Adrenal gland (tissue), 12 donors: ENCODE measurements around the gene ANO2. TPM values are rescaled to one million over a fixed set of nuclear protein-coding genes. Genes with fewer than 3 reads are reported as not detected.

Experiments
- DNase-seq, 7 donors: peaks; one replicate each; pipeline ENCODE4 v3.0.0-alpha.2; 2019 to 2020
- H3K27ac ChIP-seq, 5 donors: fragments of 200-600 bp; sonication (generic) in 4 of 5; 1 replicate in 3 of 5; 2 replicates in 2 of 5; pipeline versions ENCODE4 v1.5.1 to v1.8.0; 2016 to 2020; ENCODE audit warnings: mild to moderate bottlenecking in 1 of 5
- H3K27me3 ChIP-seq: fragments of 200-600 bp; 2 replicates; pipeline ENCODE4 v1.8.0; 2021
- H3K36me3 ChIP-seq, 2 donors: fragments of 200-600 bp; replicated peaks in 1 of 2; 1 replicate in 1 of 2; 2 replicates in 1 of 2; pipeline versions ENCODE4 v1.5.1 to v1.8.0; 2018 to 2022
- H3K4me1 ChIP-seq, 2 donors: fragments of 200-600 bp; replicated peaks in 1 of 2; 1 replicate in 1 of 2; 2 replicates in 1 of 2; pipeline versions ENCODE4 v1.5.1 to v1.8.0; 2018 to 2021
- H3K4me3 ChIP-seq, 4 donors: fragments of 200-600 bp; sonication (generic) in 3 of 4; one replicate each; pipeline ENCODE4 v1.5.1; 2016 to 2018
- H3K9me3 ChIP-seq, 3 donors: fragments of 200-600 bp; sonication (generic) in 1 of 3; replicated peaks in 1 of 3; 1 replicate in 2 of 3; 2 replicates in 1 of 3; pipeline versions ENCODE4 v1.5.1 to v1.8.0; 2016 to 2021
- POLR2A ChIP-seq, 2 donors: fragments of 450-650 bp; IDR thresholded peaks; one replicate each; pipeline ENCODE4 v1.6.1; 2017; ENCODE audit warnings: antibody characterized with exemption in 2 of 2, mild to moderate bottlenecking in 2 of 2, moderate library complexity in 1 of 2
- WGBS, 4 donors: extraction: QIAGEN DNeasy Blood & Tissue Kit in 2 of 4; methylation state at CpG; one replicate each; pipeline versions ENCODE4 v1.1.5 to v1.1.7; 2013 to 2017; 5-methylcytosine and 5-hydroxymethylcytosine counted together
- intact Hi-C, 2 donors: fragments of 100-400 bp; cut with DNase I; formaldehyde crosslinking; loops; one replicate each; pipeline versions ENCODE4 v1.14.1 to v1.15.0; 2022 to 2023
- polyA plus RNA-seq, 3 donors: library from polyadenylated mRNA; stranded (reverse); fragments of 200-250 nt in 2 of 3; fragments of 350-450 nt in 1 of 3; fragmentation: Illumina TruSeq in 1 of 3; extraction: RNeasy Lipid Tissue Mini Kit (QIAGEN cat#74804) in 1 of 3; gene quantifications; one replicate each; pipeline ENCODE4 v1.2.3, GENCODE V29; 2013 to 2014
- total RNA-seq, 9 donors: library from RNA; depleted of rRNA in 4 of 9; stranded (reverse); fragments of >200 nt in 4 of 9; fragments of 120-200 nt in 1 of 9; fragmentation: NEBNext Ultra II Directional in 1 of 9; extraction: Animal tissue kit (Norgen Biotek cat#: 25700) in 1 of 9; gene quantifications; one replicate each; pipeline versions ENCODE4 v1.1.0 to v1.2.4, GENCODE V29; 2013 to 2023
- TF ChIP-seq, protein P1 (sequence below), 6 experiments: fragments of 450-650 bp in 4 of 6; fragments of 200-600 bp in 2 of 6; sonication (generic) in 1 of 6; IDR thresholded peaks; 1 replicate in 5 of 6; 2 replicates in 1 of 6; pipeline versions ENCODE4 v1.5.1 to v1.8.0; 2016 to 2021; ENCODE audit warnings: antibody characterized with exemption in 6 of 6, mild to moderate bottlenecking in 2 of 6, moderate library complexity in 1 of 6
- donor health status: healthy with polysubstance abuse.
- donor health status: Bipolar disorder and iron deficiency.
- donor health status: DM: yes; HTN: yes; CAD: no.
- donor health status: DM: no; HTN: no; CAD: no.
- donor health status: DM: no; HTN: no; CAD: no.
- donor health status: DM: yes; HTN: yes; CAD: no.

The ANO2 gene
- total and polyA plus RNA-seq, 12 donors = 0.17 to 1.8 (median 0.88) TPM; not detected in 1

- H3K4me1 ChIP-seq = no peaks in the 10 kb centered on the region
- H3K9me3 ChIP-seq = no peaks in the 10 kb centered on the region
- intact Hi-C loops = no loop called here
- H3K27me3 ChIP-seq = no peaks in the 10 kb centered on the region
- WGBS, 4 donors = 70 to 88% (median 76%) methylated on average over 7 to 11 of the region's 11 CpGs
- DNase-seq = no peak
- no peaks in the 10 kb centered on the region for H3K36me3 ChIP-seq
- no peak overlapping the region for H3K27ac ChIP-seq
- H3K4me3 ChIP-seq = no peak overlapping the region
- TF ChIP-seq, protein P1, sequence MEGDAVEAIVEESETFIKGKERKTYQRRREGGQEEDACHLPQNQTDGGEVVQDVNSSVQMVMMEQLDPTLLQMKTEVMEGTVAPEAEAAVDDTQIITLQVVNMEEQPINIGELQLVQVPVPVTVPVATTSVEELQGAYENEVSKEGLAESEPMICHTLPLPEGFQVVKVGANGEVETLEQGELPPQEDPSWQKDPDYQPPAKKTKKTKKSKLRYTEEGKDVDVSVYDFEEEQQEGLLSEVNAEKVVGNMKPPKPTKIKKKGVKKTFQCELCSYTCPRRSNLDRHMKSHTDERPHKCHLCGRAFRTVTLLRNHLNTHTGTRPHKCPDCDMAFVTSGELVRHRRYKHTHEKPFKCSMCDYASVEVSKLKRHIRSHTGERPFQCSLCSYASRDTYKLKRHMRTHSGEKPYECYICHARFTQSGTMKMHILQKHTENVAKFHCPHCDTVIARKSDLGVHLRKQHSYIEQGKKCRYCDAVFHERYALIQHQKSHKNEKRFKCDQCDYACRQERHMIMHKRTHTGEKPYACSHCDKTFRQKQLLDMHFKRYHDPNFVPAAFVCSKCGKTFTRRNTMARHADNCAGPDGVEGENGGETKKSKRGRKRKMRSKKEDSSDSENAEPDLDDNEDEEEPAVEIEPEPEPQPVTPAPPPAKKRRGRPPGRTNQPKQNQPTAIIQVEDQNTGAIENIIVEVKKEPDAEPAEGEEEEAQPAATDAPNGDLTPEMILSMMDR (IDR thresholded peaks at IDR 0.05) = no peak
- no peak for TF ChIP-seq POLR2A (IDR thresholded peaks at IDR 0.05)
These were observed 30.5 kb downstream of the ANO2 start for GRCh38 chr12:5914387-5915149.

GRCh38 chr12:5913387-5913786 is 31.7 kb downstream of the ANO2 start:
- intact Hi-C loops = no loop called here
- no peaks in the 10 kb centered on the region for H3K36me3 ChIP-seq
- 69 to 84% (median 81%) methylated on average over 5 to 9 of the region's 9 CpGs for WGBS, 4 donors
- no peaks in the 10 kb centered on the region for H3K27me3 ChIP-seq
- no peak overlapping the region for H3K4me3 ChIP-seq
- TF ChIP-seq, protein P1 (IDR thresholded peaks at IDR 0.05) = no peak
- no peak for TF ChIP-seq POLR2A (IDR thresholded peaks at IDR 0.05)
- H3K4me1 ChIP-seq = no peaks in the 10 kb centered on the region
- DNase-seq = peak in 1 of 7 donors; percentile 18
- no peaks in the 10 kb centered on the region for H3K9me3 ChIP-seq
- no peak overlapping the region for H3K27ac ChIP-seq

- TF ChIP-seq, protein P1 (IDR thresholded peaks at IDR 0.05) = no peak
- no peak for TF ChIP-seq POLR2A (IDR thresholded peaks at IDR 0.05)
- intact Hi-C loops = no loop called here
- 67 to 77% (median 73%) methylated on average over 18 to 19 of the region's 19 CpGs for WGBS, 4 donors
- no peaks in the 10 kb centered on the region for H3K27me3 ChIP-seq
- no peak overlapping the region for H3K4me3 ChIP-seq
- no peaks in the 10 kb centered on the region for H3K36me3 ChIP-seq
- H3K4me1 ChIP-seq = no peaks in the 10 kb centered on the region
- H3K27ac ChIP-seq = no peak overlapping the region
- DNase-seq = peak in 1 of 7 donors; percentile 14
- H3K9me3 ChIP-seq = no peaks in the 10 kb centered on the region
These were observed 32.4 kb downstream of the ANO2 start for GRCh38 chr12:5912437-5913334.

- peak in 1 of 7 donors; percentile 24 for DNase-seq
- TF ChIP-seq POLR2A (IDR thresholded peaks at IDR 0.05) = no peak
- TF ChIP-seq, protein P1 (IDR thresholded peaks at IDR 0.05) = no peak
- intact Hi-C loops = no loop called here
- no peaks in the 10 kb centered on the region for H3K9me3 ChIP-seq
- H3K4me1 ChIP-seq = no peaks in the 10 kb centered on the region
- 51 to 68% (median 57%) methylated on average over 3 of the region's 3 CpGs for WGBS, 4 donors
- H3K36me3 ChIP-seq = no peaks in the 10 kb centered on the region
- H3K27ac ChIP-seq = no peak overlapping the region
- H3K27me3 ChIP-seq = no peaks in the 10 kb centered on the region
- no peak overlapping the region for H3K4me3 ChIP-seq
These were observed 33.0 kb downstream of the ANO2 start for GRCh38 chr12:5912011-5912410.
